AG10803 (cell line): Measurements from ENCODE around the gene PLCL1.

Experiments used
- DNase-seq: peaks from one replicate; pipeline ENCODE4 v3.0.0; 2010; ENCODE audit warnings: low read depth
- H3K4me3 ChIP-seq: 2 replicates; pipeline ENCODE4 v1.5.1; 2011; ENCODE audit warnings: mild to moderate bottlenecking, low read length, control low read depth
- TF ChIP-seq, protein P1 (sequence below): conservative IDR thresholded peaks from 2 replicates; pipeline ENCODE4 v1.5.1; 2011; ENCODE audit warnings: mild to moderate bottlenecking, low read length, control low read depth, inconsistent platforms

Gene PLCL1

DNA sequence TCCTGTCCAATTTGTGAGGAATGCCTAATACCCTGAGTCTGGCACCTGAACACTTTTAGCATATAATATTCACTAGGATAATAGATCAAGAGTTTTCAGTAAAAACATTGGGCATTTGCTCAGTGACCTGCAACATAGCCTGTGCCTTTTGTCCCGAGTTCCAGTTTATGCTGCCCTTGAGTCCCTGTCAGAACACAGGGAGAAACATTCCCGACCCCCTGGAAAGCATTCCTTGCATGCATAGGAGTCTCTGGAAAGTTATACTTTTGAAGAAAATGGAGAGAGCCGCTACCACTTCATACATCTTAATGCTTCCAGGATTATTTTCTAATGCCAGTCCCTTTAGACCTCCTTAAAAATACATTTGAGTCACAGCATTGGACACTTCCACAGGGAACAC is 107.3 kb downstream of the PLCL1 start:
- no peak overlapping the region for H3K4me3 ChIP-seq
- TF ChIP-seq, protein P1, sequence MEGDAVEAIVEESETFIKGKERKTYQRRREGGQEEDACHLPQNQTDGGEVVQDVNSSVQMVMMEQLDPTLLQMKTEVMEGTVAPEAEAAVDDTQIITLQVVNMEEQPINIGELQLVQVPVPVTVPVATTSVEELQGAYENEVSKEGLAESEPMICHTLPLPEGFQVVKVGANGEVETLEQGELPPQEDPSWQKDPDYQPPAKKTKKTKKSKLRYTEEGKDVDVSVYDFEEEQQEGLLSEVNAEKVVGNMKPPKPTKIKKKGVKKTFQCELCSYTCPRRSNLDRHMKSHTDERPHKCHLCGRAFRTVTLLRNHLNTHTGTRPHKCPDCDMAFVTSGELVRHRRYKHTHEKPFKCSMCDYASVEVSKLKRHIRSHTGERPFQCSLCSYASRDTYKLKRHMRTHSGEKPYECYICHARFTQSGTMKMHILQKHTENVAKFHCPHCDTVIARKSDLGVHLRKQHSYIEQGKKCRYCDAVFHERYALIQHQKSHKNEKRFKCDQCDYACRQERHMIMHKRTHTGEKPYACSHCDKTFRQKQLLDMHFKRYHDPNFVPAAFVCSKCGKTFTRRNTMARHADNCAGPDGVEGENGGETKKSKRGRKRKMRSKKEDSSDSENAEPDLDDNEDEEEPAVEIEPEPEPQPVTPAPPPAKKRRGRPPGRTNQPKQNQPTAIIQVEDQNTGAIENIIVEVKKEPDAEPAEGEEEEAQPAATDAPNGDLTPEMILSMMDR = no peak
- no peak for DNase-seq

DNA sequence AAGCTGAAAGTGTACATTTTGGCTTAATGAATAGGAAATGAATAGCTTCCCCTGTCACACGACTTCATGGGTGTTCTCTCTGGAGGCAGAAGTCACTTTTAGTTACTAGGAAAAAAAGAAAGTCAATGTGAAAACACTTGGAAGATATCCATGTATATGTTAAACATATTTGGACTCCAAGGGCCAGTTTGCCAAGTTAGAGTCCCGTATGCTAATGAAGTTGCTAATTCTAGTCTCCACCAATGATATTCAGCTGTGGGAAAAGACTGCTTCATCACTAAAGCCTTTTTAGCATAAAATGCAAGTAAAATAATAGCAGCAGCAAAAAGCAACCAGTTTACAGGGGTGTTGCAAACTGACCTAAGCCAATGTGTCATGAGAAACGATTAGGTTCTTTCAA is 108.7 kb downstream of the PLCL1 start:
- no peak overlapping the region for H3K4me3 ChIP-seq
- TF ChIP-seq, protein P1 = no peak
- no peak for DNase-seq

DNA sequence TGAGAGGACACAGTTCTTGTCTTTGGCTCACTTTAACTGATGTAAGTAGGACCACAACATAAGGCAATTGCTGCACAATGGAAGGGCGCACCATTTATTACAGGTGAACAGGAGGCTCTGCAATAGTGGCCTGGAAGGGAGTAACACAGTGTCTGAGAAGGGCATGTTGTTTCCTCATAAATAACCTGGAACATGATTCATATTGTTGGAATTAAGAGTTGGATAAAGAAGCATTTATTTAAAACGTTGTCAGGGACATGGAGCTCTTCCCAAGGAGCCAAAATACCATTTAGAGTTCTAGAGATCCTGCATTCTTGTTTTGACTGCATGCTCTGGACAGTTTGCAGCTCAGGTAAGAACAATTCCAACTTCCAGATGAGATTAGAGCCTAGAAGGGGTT is 110.4 kb downstream of the PLCL1 start:
- H3K4me3 ChIP-seq = no peak overlapping the region
- DNase-seq = peak; percentile 42
- TF ChIP-seq, protein P1 = no peak

DNA sequence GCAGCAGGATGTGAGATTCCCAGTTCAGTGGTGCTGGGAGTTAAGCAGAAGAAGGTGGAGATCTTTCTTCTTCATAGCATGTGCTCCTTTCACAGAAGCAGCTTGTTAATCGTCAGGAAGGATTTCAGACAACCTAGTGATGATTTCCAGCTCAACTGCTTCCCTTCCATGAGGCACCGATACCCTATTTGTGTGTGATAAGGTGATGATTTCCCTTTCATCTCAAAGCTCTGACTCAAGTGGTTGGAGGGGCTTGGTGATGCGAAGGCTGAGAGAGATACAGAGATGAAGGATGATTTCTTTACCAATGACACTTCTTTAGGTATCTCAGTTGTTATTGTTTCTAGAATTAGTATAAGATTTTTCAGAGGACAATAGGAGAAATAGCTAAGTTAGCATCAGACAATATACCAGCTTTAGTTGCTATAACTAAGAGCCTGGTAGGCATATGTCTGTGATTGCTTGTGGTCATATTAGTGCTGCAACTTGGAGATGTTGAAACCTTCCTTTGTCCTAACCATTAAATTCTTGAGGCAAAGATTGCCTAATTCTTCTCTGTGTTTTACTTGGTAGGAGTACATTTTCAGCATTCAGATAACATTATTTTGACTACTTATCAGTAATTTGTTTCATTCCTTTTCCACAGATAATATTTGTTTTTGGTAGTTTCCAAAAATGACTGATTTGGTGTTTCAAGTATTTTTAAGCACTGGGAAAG is 111.3 kb downstream of the PLCL1 start:
- TF ChIP-seq, protein P1 = no peak
- H3K4me3 ChIP-seq = no peak overlapping the region
- peak; percentile 93 for DNase-seq

DNA sequence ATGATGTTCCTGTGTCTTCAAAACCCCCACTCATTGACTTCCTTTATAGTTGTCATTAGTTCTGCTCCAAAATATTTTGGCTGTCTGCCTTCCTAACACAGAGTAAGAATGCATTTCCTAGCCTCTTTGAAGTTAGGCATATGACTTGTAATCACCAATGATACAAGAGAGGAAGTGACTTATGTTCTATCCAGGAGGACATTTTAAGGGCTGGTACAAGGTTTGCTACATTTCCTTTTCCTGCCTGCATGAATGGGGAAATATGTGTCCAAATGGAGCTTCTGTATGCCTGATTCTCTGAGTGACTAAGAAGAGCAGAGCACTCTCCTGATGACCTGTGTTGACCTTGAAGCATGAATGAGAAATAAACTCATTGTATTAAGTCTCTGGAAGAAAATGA is 115.1 kb downstream of the PLCL1 start:
- TF ChIP-seq, protein P1 = no peak
- H3K4me3 ChIP-seq = no peak overlapping the region
- no peak for DNase-seq

DNA sequence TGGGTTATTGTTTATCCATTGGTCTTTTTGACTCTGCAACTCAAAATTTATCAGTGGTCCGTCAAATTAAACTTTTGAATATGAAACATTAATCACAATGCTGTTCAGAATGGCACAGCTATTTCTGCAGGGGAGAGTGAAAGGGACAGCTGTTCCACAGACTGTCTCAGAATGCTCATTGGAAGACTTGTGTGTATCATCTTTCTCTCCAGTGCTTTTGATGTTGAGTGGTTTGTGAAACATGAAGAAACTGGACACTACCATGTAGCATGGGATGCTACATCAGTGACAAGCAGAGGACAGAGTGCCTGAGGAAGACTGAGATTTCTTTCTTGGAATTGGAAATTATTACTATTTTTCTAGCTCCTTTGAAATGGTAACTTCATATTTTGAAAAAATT is 115.7 kb downstream of the PLCL1 start:
- H3K4me3 ChIP-seq = no peak overlapping the region
- DNase-seq = no peak
- TF ChIP-seq, protein P1 = no peak

DNA sequence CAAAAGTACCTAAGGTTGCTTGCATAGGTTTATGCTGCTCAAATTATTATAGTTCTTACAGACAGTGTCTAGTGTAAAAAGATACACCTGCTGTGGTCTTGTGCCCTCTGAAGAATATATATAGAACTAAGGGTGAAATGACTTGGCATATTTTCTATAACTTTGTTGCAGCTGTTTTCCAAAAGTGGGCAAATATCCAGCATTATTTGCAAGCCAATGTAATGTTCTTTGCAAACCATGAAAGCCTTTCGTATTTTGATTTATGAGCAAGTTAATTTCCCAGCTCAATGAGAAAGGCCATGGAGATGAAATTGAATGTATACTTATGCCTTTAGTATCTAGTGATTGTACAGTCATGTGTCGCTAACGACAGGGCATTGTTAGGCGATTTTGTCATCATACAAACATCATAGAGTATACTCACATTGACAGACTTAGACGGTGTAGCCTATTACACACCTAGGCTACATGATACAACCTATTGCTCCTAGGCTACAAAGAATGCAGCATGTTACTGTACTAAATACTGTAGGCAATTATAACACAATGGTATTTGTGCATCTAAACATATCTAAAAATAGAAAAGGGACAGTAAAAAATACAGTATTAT is 116.3 kb downstream of the PLCL1 start:
- TF ChIP-seq, protein P1 = no peak
- H3K4me3 ChIP-seq = no peak overlapping the region
- no peak for DNase-seq
